Fibroblast of lung (primary cell): ENCODE results near the gene CREB5.

ENCODE experiments used
- CTCF ChIP-seq, 2 donors: IDR thresholded peaks in 1 of 2; conservative IDR thresholded peaks in 1 of 2; 1 replicate in 1 of 2; 2 replicates in 1 of 2; pipeline ENCODE4 v1.5.1; 2011 to 2012; ENCODE audit warnings: low read length in 2 of 2, control low read depth in 1 of 2, inconsistent platforms in 1 of 2, low read depth in 1 of 2, mild to moderate bottlenecking in 1 of 2
- EZH2 ChIP-seq: IDR thresholded peaks from 2 replicates; pipeline ENCODE4 v1.5.1; 2012; ENCODE audit warnings: low read length, control low read depth, mild to moderate bottlenecking; ENCODE audit errors: missing control alignments

- no peak for TF ChIP-seq CTCF (conservative IDR thresholded peaks at IDR 0.05 in 1 of 2, IDR thresholded peaks at IDR 0.05 in 1 of 2; ENCODE audit: low read depth in 1 of 2, low read length in 2 of 2)
- TF ChIP-seq EZH2, result no peak
Measured at GRCh38 chr7:28573059-28573553, 160.8 kb downstream of the CREB5 start.
